Measurements from ENCODE around the gene TCEA2.

Gene TCEA2

DNA sequence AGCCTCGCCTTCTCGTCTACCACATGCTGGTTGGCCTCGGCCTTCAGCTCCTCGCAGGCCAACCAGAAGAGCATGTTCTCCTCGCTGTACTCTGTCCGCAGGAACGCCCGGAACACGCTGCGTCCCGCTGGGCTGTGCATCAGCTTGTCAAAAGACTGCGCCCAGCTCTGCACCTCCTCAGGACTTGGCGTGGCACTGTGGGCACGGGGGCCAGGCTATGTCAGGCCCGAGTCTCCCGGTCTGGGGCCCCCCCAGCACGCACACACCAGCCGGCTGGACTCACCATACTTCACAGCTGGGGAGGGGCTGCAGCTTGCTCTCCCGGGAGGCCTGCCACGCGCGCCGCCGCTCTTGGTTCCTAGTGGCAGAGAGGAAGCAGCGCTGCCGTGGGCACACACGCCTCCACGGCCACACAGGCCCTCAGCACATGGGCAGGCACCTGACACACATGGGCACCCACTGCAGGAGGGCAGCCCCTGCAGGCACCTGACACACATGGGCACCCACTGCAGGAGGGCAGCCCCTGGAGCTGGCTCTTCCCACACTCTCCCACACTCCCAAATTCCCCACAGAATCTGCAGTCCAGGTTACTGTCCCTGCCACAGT is 11.3 kb downstream of the TCEA2 start:
- no peaks in the 10 kb centered on the region for H3K9me2 ChIP-seq (replicated peaks; ENCODE audit: insufficient read depth, low read length)
- no peaks in the 10 kb centered on the region for H3K36me3 ChIP-seq (ENCODE audit: low read length)
- no peaks in the 10 kb centered on the region for H4K20me1 ChIP-seq (ENCODE audit: low read depth, low read length)
- H3K9ac ChIP-seq (ENCODE audit: low read length), result no peak overlapping the region
- no peak for TF ChIP-seq EZH2phosphoT487 (conservative IDR thresholded peaks at IDR 0.05; ENCODE audit: low read length)
- TF ChIP-seq, protein P1, sequence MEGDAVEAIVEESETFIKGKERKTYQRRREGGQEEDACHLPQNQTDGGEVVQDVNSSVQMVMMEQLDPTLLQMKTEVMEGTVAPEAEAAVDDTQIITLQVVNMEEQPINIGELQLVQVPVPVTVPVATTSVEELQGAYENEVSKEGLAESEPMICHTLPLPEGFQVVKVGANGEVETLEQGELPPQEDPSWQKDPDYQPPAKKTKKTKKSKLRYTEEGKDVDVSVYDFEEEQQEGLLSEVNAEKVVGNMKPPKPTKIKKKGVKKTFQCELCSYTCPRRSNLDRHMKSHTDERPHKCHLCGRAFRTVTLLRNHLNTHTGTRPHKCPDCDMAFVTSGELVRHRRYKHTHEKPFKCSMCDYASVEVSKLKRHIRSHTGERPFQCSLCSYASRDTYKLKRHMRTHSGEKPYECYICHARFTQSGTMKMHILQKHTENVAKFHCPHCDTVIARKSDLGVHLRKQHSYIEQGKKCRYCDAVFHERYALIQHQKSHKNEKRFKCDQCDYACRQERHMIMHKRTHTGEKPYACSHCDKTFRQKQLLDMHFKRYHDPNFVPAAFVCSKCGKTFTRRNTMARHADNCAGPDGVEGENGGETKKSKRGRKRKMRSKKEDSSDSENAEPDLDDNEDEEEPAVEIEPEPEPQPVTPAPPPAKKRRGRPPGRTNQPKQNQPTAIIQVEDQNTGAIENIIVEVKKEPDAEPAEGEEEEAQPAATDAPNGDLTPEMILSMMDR (IDR thresholded peaks at IDR 0.05; ENCODE audit: insufficient read depth, low read length, poor library complexity, severe bottlenecking), result no peak
- no peak overlapping the region for H3K27ac ChIP-seq (ENCODE audit: low read depth, low read length)
- no peak overlapping the region for H3K4me3 ChIP-seq (ENCODE audit: insufficient read depth, low read length, poor library complexity, severe bottlenecking)
- no peak overlapping the region for H3K4me2 ChIP-seq (ENCODE audit: low read depth, low read length, poor library complexity, severe bottlenecking)
- no peak overlapping the region for H2AFZ ChIP-seq (ENCODE audit: low read depth, low read length, severe bottlenecking)
- H3K9me3 ChIP-seq (ENCODE audit: insufficient read depth, low read length), result no peaks in the 10 kb centered on the region
- H3F3A ChIP-seq (ENCODE audit: insufficient read depth), result peaks cover 18% of the 10 kb centered on the region
- H3K27me3 ChIP-seq (ENCODE audit: low read length), result no peaks in the 10 kb centered on the region
- no peaks in the 10 kb centered on the region for H3K79me2 ChIP-seq (ENCODE audit: insufficient read depth, low read length)

DNA sequence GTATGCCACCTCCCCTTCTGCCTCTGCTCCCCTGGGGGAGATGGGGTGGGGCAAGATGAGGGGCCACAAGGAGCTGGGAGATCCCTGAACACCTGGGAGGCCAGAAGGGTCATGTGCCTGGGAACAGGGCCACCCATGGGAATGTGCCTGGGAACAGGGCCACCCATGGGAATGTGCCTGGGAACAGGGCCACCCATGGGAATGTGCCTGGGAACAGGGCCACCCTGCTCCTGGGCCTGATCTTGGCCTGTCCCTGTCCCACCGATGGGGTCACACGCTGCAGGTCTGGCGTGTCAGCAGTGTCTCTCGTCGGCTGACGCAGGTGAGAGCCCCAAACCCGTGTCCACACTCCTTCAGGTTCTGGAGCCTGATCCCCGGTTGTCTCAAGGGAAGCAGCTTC is 12.0 kb downstream of the TCEA2 start:
- Histone ChIP-seq H3K4me2 (ENCODE audit: low read depth, low read length, poor library complexity, severe bottlenecking) (no peak overlapping the region), H3K79me2 (ENCODE audit: insufficient read depth, low read length) (no peaks in the 10 kb centered on the region), H3K27ac (ENCODE audit: low read depth, low read length) (no peak overlapping the region), H3K9me2 (replicated peaks; ENCODE audit: insufficient read depth, low read length) (no peaks in the 10 kb centered on the region), H3K9me3 (ENCODE audit: insufficient read depth, low read length) (no peaks in the 10 kb centered on the region), H3K36me3 (ENCODE audit: low read length) (no peaks in the 10 kb centered on the region), H3K9ac (ENCODE audit: low read length) (no peak overlapping the region), H4K20me1 (ENCODE audit: low read depth, low read length) (no peaks in the 10 kb centered on the region), H3F3A (ENCODE audit: insufficient read depth) (peaks cover 21% of the 10 kb centered on the region), H2AFZ (ENCODE audit: low read depth, low read length, severe bottlenecking) (no peak overlapping the region), H3K4me3 (ENCODE audit: insufficient read depth, low read length, poor library complexity, severe bottlenecking) (no peak overlapping the region), H3K27me3 (ENCODE audit: low read length) (no peaks in the 10 kb centered on the region)
- no peak for TF ChIP-seq EZH2phosphoT487 (conservative IDR thresholded peaks at IDR 0.05; ENCODE audit: low read length)
- TF ChIP-seq, protein P1 (IDR thresholded peaks at IDR 0.05; ENCODE audit: insufficient read depth, low read length, poor library complexity, severe bottlenecking), result no peak

DNA sequence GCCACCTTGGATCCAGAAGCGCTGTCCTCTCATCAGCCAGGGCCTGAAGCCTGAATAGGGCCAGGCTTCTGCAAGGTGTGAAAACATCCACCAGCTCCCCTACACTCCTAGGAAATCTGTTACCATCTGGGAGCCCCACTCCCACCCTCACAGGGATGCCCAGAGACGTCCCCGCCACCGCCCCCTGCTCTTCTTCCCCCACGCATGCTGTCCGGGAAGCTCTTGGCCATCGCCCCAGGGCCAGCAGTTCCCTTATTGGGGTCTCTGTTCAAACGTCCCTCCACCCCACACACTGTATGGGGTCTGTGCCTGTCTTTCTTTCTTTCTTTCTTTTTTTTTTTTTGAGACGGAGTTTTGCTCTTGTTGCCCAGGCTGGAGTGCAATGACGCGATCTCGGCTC is 12.6 kb downstream of the TCEA2 start:
- no peaks in the 10 kb centered on the region for H4K20me1 ChIP-seq (ENCODE audit: low read depth, low read length)
- H3K9me2 ChIP-seq (replicated peaks; ENCODE audit: insufficient read depth, low read length), result no peaks in the 10 kb centered on the region
- no peak overlapping the region for H2AFZ ChIP-seq (ENCODE audit: low read depth, low read length, severe bottlenecking)
- peaks cover 27% of the 10 kb centered on the region for H3F3A ChIP-seq (ENCODE audit: insufficient read depth)
- H3K27me3 ChIP-seq (ENCODE audit: low read length), result no peaks in the 10 kb centered on the region
- no peak overlapping the region for H3K4me3 ChIP-seq (ENCODE audit: insufficient read depth, low read length, poor library complexity, severe bottlenecking)
- no peak overlapping the region for H3K27ac ChIP-seq (ENCODE audit: low read depth, low read length)
- no peak overlapping the region for H3K9ac ChIP-seq (ENCODE audit: low read length)
- no peaks in the 10 kb centered on the region for H3K9me3 ChIP-seq (ENCODE audit: insufficient read depth, low read length)
- H3K4me2 ChIP-seq (ENCODE audit: low read depth, low read length, poor library complexity, severe bottlenecking), result no peak overlapping the region
- H3K36me3 ChIP-seq (ENCODE audit: low read length), result no peaks in the 10 kb centered on the region
- TF ChIP-seq EZH2phosphoT487 (conservative IDR thresholded peaks at IDR 0.05; ENCODE audit: low read length), result no peak
- TF ChIP-seq, protein P1 (IDR thresholded peaks at IDR 0.05; ENCODE audit: insufficient read depth, low read length, poor library complexity, severe bottlenecking), result no peak
- H3K79me2 ChIP-seq (ENCODE audit: insufficient read depth, low read length), result no peaks in the 10 kb centered on the region
